GM12878 (cell line): ENCODE measurements around the gene MXD4. TPM values are rescaled to one million over a fixed set of nuclear protein-coding genes. Genes with fewer than 3 reads are reported as not detected.

Experiments used
- ATAC-seq: fragments of 200-7000 bp; cut with Tn5 transposase; 3 replicates; pipeline ENCODE4 v1.9.1; 2020; ENCODE audit warnings: mild to moderate bottlenecking, moderate library complexity
- BruUV-seq: library from RNA; stranded (reverse); fragments of 400-500 nt; replicated peaks from 2 replicates; lab custom pipeline; 2021; lab: Mats Ljungman, UMichigan
- CTCF ChIA-PET: fragments of 300-600 bp; sonication (Branson Sonifier 250); formaldehyde crosslinking; extraction: SDS; loops from one replicate; lab custom pipeline; 2021; ENCODE audit warnings: inconsistent platforms; lab: Yijun Ruan, JAX
- POLR2A ChIA-PET: fragments of 350-600 bp; formaldehyde crosslinking; extraction: SDS; loops from one replicate; lab custom pipeline; 2021; ENCODE audit warnings: inconsistent platforms; lab: Charles Lee
- RAD21 ChIA-PET: fragments of 300-600 bp; sonication (Branson Sonifier 250); formaldehyde crosslinking; loops from one replicate; lab custom pipeline; 2023; ENCODE audit warnings: antibody characterized with exemption; ENCODE audit not compliant: unreplicated experiment; lab: Charles Lee
- SMC1A ChIA-PET: fragments of 300-600 bp; sonication (Branson Sonifier 250); formaldehyde crosslinking; loops from one replicate; lab custom pipeline; 2023; ENCODE audit not compliant: unreplicated experiment, uncharacterized antibody; lab: Charles Lee
- DNase-seq: peaks from one replicate; pipeline ENCODE4 v3.0.0-alpha.2; 2011; ENCODE audit warnings: low read depth, low spot score
- FAIRE-seq: peaks from 3 replicates; lab custom pipeline; 2011; peaks lifted over from hg19 to GRCh38; lab: Jason Lieb, UNC
- H2AFZ ChIP-seq: 2 replicates; pipeline ENCODE4 v1.6.0; 2011; ENCODE audit warnings: low read depth, low read length, control low read depth; ENCODE audit not compliant: control insufficient read depth
- H3K27ac ChIP-seq: 2 replicates; pipeline ENCODE4 v1.5.1; 2011; ENCODE audit warnings: control low read depth; ENCODE audit not compliant: control insufficient read depth, insufficient read depth
- H3K27me3 ChIP-seq, 2 experiments: replicated peaks in 1 of 2; 2 replicates each; pipeline versions ENCODE4 v1.6.0 to v1.6.1; 2011; ENCODE audit warnings: low read length in 1 of 2; ENCODE audit not compliant: control insufficient read depth in 2 of 2, insufficient read depth in 2 of 2
- H3K36me3 ChIP-seq, 2 experiments: 2 replicates each; pipeline ENCODE4 v1.5.1; 2011; ENCODE audit warnings: low read length in 1 of 2; ENCODE audit not compliant: control insufficient read depth in 2 of 2, insufficient read depth in 2 of 2
- H3K4me1 ChIP-seq: 2 replicates; pipeline ENCODE4 v1.6.1; 2011; ENCODE audit warnings: mild to moderate bottlenecking, low read length, moderate library complexity, mixed read lengths; ENCODE audit not compliant: control insufficient read depth, insufficient read depth
- H3K4me2 ChIP-seq: 2 replicates; pipeline ENCODE4 v1.6.0; 2011; ENCODE audit warnings: control low read depth; ENCODE audit not compliant: control insufficient read depth, insufficient read depth
- H3K4me3 ChIP-seq: fragments of 200-600 bp; sonication (generic); 2 replicates; pipeline ENCODE4 v1.5.1; 2016
- H3K79me2 ChIP-seq: 2 replicates; pipeline ENCODE4 v1.6.0; 2011; ENCODE audit warnings: low read length; ENCODE audit not compliant: control insufficient read depth, insufficient read depth
- H3K9ac ChIP-seq: 2 replicates; pipeline ENCODE4 v1.8.0; 2011; ENCODE audit warnings: low read length, control low read depth, mixed read lengths; ENCODE audit not compliant: control insufficient read depth, insufficient read depth
- H3K9me3 ChIP-seq: replicated peaks from 3 replicates; pipeline ENCODE4 v1.5.1; 2011; ENCODE audit warnings: mild to moderate bottlenecking, low read length; ENCODE audit not compliant: control insufficient read depth, insufficient read depth
- H4K20me1 ChIP-seq: 2 replicates; pipeline ENCODE4 v1.6.0; 2011; ENCODE audit not compliant: control insufficient read depth, insufficient read depth
- ASH2L ChIP-seq: fragments of 300-600, 200-600 bp; sonication (generic); IDR thresholded peaks from 2 replicates; pipeline ENCODE4 v1.6.1; 2017; ENCODE audit warnings: low read depth, mild to moderate bottlenecking, borderline replicate concordance
- CHD1 ChIP-seq: IDR thresholded peaks from 2 replicates; pipeline ENCODE4 v1.6.1; 2012; ENCODE audit warnings: low read depth, low read length, improper control_type of control experiment
- GATAD2B ChIP-seq: fragments of 450-650 bp; conservative IDR thresholded peaks from 2 replicates; pipeline ENCODE4 v1.6.1; 2017; ENCODE audit warnings: low read depth, mild to moderate bottlenecking, moderate library complexity
- HDAC2 ChIP-seq: fragments of 200-600 bp; sonication (generic); IDR thresholded peaks from 2 replicates; pipeline ENCODE4 v1.6.1; 2017
- JUND ChIP-seq: IDR thresholded peaks from 2 replicates; pipeline ENCODE4 v1.6.1; 2012; ENCODE audit warnings: low read depth, mild to moderate bottlenecking, low read length, improper control_type of control experiment, moderate library complexity
- MTA3 ChIP-seq: IDR thresholded peaks from 2 replicates; pipeline ENCODE4 v1.6.1; 2012; ENCODE audit warnings: low read length, inconsistent platforms, borderline replicate concordance
- NR2C1 ChIP-seq: fragments of 450-650 bp; IDR thresholded peaks from 2 replicates; pipeline ENCODE4 v1.6.1; 2017; ENCODE audit warnings: antibody characterized with exemption, mild to moderate bottlenecking, moderate library complexity
- SIN3A ChIP-seq: IDR thresholded peaks from 2 replicates; pipeline ENCODE4 v1.6.1; 2012; ENCODE audit warnings: low read depth, low read length, improper control_type of control experiment
- TAF1 ChIP-seq: IDR thresholded peaks from 2 replicates; pipeline ENCODE4 v1.6.1; 2011; ENCODE audit warnings: mild to moderate bottlenecking, low read depth, low read length, borderline replicate concordance
- WGBS: methylation state at CpG from one replicate; pipeline ENCODE4 v1.1.6; 2016; ENCODE audit warnings: low lambda C conversion rate; ENCODE audit not compliant: insufficient replicate concordance, insufficient coverage; ENCODE audit errors: missing lambda C conversion rate; 5-methylcytosine and 5-hydroxymethylcytosine counted together
- in situ Hi-C: fragments of 300-500 bp; cut with MboI; formaldehyde crosslinking; loops from 9 replicates; pipeline ENCODE4 v1.14.3; 2018; ENCODE audit warnings: mixed read lengths
- intact Hi-C: fragments of 100-400 bp; cut with micrococcal nuclease; formaldehyde crosslinking; loops from one replicate; pipeline ENCODE4 v1.14.2; 2022; ENCODE audit not compliant: unreplicated experiment
- polyA plus RNA-seq, 11 experiments: library from polyadenylated mRNA; depleted of rRNA in 4 of 11; unstranded in 6 of 11; stranded (reverse) in 5 of 11; fragments of >200 nt; fragmentation: Nextera tagmentation in 4 of 11; fragmentation: Illumina TruSeq in 1 of 11; extraction: Ambion mirVana in 4 of 11; extraction: Trizol in 1 of 11; gene quantifications; 1 replicate in 1 of 11; 2 replicates in 10 of 11; pipeline versions ENCODE4 v1.2.1 to v1.2.3, GENCODE V29; 2011 to 2016; ENCODE audit warnings: inconsistent platforms in 2 of 11, missing spikeins in 2 of 11, low read depth in 1 of 11
- total RNA-seq, 4 experiments: library from RNA; depleted of rRNA in 3 of 4; stranded (reverse); fragments of >200 nt in 3 of 4; fragmentation: Illumina TruSeq in 1 of 4; extraction: Trizol in 1 of 4; gene quantifications; 2 replicates each; pipeline versions ENCODE4 v1.2.1 to v1.2.3, GENCODE V29; 2013 to 2021
- TF ChIP-seq, protein P1 (sequence below): IDR thresholded peaks from 2 replicates; pipeline ENCODE4 v1.6.1; 2011; ENCODE audit warnings: borderline replicate concordance, low read depth, mild to moderate bottlenecking, moderate library complexity, low read length; ENCODE audit not compliant: insufficient read depth, poor library complexity, severe bottlenecking
- TF ChIP-seq, protein P2 (sequence below): fragments of 150-350 bp; IDR thresholded peaks from 2 replicates; pipeline ENCODE4 v1.6.1; 2014; ENCODE audit warnings: mild to moderate bottlenecking, low read depth, low read length

The MXD4 gene
- total and polyA plus RNA-seq, 10 of the 15 experiments (the other 5 are each of a cell fraction or from before 2014, with no cell fraction given) = 0.21 to 25.6 (median 5.2) TPM

DNA sequence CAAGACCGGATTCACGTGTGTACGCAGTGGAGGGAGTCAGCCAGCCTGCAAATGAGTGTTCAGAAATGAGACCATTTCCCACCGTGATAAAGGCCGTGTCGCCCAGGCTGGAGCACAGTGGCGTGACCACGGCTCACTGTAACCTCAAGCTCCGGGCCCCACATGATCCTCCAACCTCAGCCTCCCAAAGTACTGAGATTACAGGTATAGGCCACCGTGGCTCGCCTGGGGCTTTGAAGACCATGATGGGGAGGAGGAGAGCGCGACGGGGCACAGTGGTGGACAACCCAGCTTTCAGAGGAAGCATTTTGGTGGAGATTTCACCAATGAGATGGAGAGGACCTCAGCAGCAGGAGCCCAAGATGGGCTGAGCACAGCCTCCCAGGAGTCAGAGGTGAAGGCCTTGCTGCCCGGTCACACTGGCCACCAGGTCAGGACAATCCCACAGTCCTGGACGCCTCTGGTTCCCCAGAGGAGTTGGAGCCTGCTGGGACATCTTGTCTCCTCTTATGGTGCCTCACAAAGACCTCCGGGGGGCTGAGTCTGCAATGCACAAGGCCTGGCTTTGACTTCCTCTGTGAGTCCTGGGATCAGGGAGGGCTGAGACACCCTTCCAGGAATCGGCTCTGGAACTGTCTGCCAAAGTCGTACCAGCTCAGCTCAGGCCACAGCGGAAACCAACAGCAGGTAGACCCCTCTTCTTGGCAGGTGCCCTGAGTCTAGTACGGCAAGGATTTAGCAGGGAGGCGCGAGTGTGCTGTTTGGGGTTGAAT is 22.4 kb upstream of the MXD4 start:
- Histone ChIP-seq H3K9me3 (no peaks in the 10 kb centered on the region), H3K36me3 (no peaks in the 10 kb centered on the region), H3K27me3 (no peaks in the 10 kb centered on the region), H3K4me2 (no peak overlapping the region), H2AFZ (no peak overlapping the region), H3K79me2 (no peaks in the 10 kb centered on the region), H3K9ac (no peak overlapping the region), H4K20me1 (no peaks in the 10 kb centered on the region), H3K27ac (no peak overlapping the region), H3K4me3 (no peak overlapping the region), H3K4me1 (peaks cover 7% of the 10 kb centered on the region)
- no peak for DNase-seq
- in situ Hi-C loops (no loop called here), intact Hi-C loops (no loop called here)
- ChIA-PET SMC1A (no interaction called here), POLR2A (no interaction called here), CTCF (no interaction called here), RAD21 (no interaction called here)
- BruUV-seq = no TSS peak
- no peak for FAIRE-seq
- 58% methylated on average over 23 of the region's 23 CpGs for WGBS
- no peak for ATAC-seq
- TF ChIP-seq TAF1 = no peak
- TF ChIP-seq, protein P1, sequence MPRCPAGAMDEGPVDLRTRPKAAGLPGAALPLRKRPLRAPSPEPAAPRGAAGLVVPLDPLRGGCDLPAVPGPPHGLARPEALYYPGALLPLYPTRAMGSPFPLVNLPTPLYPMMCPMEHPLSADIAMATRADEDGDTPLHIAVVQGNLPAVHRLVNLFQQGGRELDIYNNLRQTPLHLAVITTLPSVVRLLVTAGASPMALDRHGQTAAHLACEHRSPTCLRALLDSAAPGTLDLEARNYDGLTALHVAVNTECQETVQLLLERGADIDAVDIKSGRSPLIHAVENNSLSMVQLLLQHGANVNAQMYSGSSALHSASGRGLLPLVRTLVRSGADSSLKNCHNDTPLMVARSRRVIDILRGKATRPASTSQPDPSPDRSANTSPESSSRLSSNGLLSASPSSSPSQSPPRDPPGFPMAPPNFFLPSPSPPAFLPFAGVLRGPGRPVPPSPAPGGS = no peak
- TF ChIP-seq, protein P2, sequence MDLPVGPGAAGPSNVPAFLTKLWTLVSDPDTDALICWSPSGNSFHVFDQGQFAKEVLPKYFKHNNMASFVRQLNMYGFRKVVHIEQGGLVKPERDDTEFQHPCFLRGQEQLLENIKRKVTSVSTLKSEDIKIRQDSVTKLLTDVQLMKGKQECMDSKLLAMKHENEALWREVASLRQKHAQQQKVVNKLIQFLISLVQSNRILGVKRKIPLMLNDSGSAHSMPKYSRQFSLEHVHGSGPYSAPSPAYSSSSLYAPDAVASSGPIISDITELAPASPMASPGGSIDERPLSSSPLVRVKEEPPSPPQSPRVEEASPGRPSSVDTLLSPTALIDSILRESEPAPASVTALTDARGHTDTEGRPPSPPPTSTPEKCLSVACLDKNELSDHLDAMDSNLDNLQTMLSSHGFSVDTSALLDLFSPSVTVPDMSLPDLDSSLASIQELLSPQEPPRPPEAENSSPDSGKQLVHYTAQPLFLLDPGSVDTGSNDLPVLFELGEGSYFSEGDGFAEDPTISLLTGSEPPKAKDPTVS = no peak
- TF ChIP-seq MTA3 = no peak
- TF ChIP-seq GATAD2B = no peak
- no peak for TF ChIP-seq ASH2L
- no peak for TF ChIP-seq HDAC2
- no peak for TF ChIP-seq CHD1
- no peak for TF ChIP-seq JUND
- TF ChIP-seq SIN3A = no peak
- no peak for TF ChIP-seq NR2C1
